Testis (tissue), 2 donors: ENCODE results near the gene POLDIP2.

Experiments used
- POLR2A ChIP-seq: fragments of 450-650 bp; IDR thresholded peaks from one replicate; pipeline ENCODE4 v1.6.1; 2017; ENCODE audit warnings: antibody characterized with exemption, mild to moderate bottlenecking, moderate library complexity
- TF ChIP-seq, protein P1 (sequence below), 3 experiments: fragments of 450-650 bp in 2 of 3; fragments of 200-600 bp in 1 of 3; sonication (generic) in 1 of 3; IDR thresholded peaks; one replicate each; pipeline ENCODE4 v1.5.1; 2016 to 2019; ENCODE audit warnings: antibody characterized with exemption in 3 of 3, mild to moderate bottlenecking in 2 of 3, moderate library complexity in 1 of 3

- TF ChIP-seq, protein P1, sequence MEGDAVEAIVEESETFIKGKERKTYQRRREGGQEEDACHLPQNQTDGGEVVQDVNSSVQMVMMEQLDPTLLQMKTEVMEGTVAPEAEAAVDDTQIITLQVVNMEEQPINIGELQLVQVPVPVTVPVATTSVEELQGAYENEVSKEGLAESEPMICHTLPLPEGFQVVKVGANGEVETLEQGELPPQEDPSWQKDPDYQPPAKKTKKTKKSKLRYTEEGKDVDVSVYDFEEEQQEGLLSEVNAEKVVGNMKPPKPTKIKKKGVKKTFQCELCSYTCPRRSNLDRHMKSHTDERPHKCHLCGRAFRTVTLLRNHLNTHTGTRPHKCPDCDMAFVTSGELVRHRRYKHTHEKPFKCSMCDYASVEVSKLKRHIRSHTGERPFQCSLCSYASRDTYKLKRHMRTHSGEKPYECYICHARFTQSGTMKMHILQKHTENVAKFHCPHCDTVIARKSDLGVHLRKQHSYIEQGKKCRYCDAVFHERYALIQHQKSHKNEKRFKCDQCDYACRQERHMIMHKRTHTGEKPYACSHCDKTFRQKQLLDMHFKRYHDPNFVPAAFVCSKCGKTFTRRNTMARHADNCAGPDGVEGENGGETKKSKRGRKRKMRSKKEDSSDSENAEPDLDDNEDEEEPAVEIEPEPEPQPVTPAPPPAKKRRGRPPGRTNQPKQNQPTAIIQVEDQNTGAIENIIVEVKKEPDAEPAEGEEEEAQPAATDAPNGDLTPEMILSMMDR (IDR thresholded peaks at IDR 0.05) = no peak
- TF ChIP-seq POLR2A = no peak
Measured at GRCh38 chr17:28368915-28369683, 11.8 kb upstream of the POLDIP2 start.
